K562 (cell line): Measurements from ENCODE around the gene STIM1. TPM values are rescaled to one million over a fixed set of nuclear protein-coding genes. Genes with fewer than 3 reads are reported as not detected.

Experiments
- ATF6 ChIP-seq: sonication (generic); formaldehyde crosslinking; IDR thresholded peaks from 2 replicates; pipeline ENCODE4 v1.4.0; 2020; ENCODE audit warnings: mild to moderate bottlenecking, missing genetic modification reagents
- CBX5 ChIP-seq: IDR thresholded peaks from 2 replicates; pipeline ENCODE4 v1.6.1; 2014; ENCODE audit warnings: low read depth, borderline replicate concordance
- HDAC6 ChIP-seq: IDR thresholded peaks from 2 replicates; pipeline ENCODE4 v1.6.1; 2012; ENCODE audit warnings: low read depth, mild to moderate bottlenecking, control low read depth, inconsistent platforms, low read length, moderate library complexity
- L3MBTL2 ChIP-seq: fragments of 450-650 bp; IDR thresholded peaks from 2 replicates; pipeline ENCODE4 v1.6.1; 2016; ENCODE audit warnings: mild to moderate bottlenecking, moderate library complexity
- MYBL2 ChIP-seq, 2 experiments: fragments of 450-650 bp in 1 of 2; sonication (generic) in 1 of 2; formaldehyde crosslinking in 1 of 2; IDR thresholded peaks; 2 replicates each; pipeline versions ENCODE4 v1.6.1 to v1.8.1; 2017 to 2022; ENCODE audit warnings: borderline replicate concordance in 1 of 2, inconsistent platforms in 1 of 2, low read depth in 1 of 2, mild to moderate bottlenecking in 1 of 2, missing genetic modification reagents in 1 of 2, moderate library complexity in 1 of 2
- PREB ChIP-seq: sonication (generic); formaldehyde crosslinking; IDR thresholded peaks from 2 replicates; pipeline ENCODE4 v1.8.1; 2023; ENCODE audit warnings: mild to moderate bottlenecking, missing genetic modification reagents
- PRMT5 ChIP-seq: sonication (generic); formaldehyde crosslinking; IDR thresholded peaks from 2 replicates; pipeline ENCODE4 v1.5.0; 2020; ENCODE audit warnings: missing genetic modification reagents
- SMARCA5 ChIP-seq: fragments of 450-650 bp; IDR thresholded peaks from 2 replicates; pipeline ENCODE4 v1.6.1; 2016
- THRAP3 ChIP-seq: fragments of 450-650 bp; IDR thresholded peaks from 2 replicates; pipeline ENCODE4 v1.6.1; 2016; ENCODE audit warnings: mild to moderate bottlenecking, inconsistent platforms, borderline replicate concordance
- TSC22D4 ChIP-seq: fragments of 450-650 bp; IDR thresholded peaks from 2 replicates; pipeline ENCODE4 v1.6.1; 2016; ENCODE audit warnings: missing genetic modification characterization, missing biosample characterization, control low read depth
- VEZF1 ChIP-seq: fragments of 200-800 bp; sonication (Bioruptor generic); IDR thresholded peaks from 2 replicates; pipeline ENCODE4 v1.6.1; 2017; ENCODE audit warnings: missing genetic modification characterization, missing compliant biosample characterization
- ZBTB26 ChIP-seq: fragments of 450-650 bp; formaldehyde crosslinking; IDR thresholded peaks from 2 replicates; pipeline ENCODE4 v1.4.0; 2022; ENCODE audit warnings: missing genetic modification characterization
- ZC3H8 ChIP-seq: fragments of 450-650 bp; IDR thresholded peaks from 2 replicates; pipeline ENCODE4 v1.6.1; 2017
- polyA plus RNA-seq, 8 experiments: library from polyadenylated mRNA; depleted of rRNA in 4 of 8; stranded (reverse) in 5 of 8; unstranded in 3 of 8; fragments of >200 nt; fragmentation: Nextera tagmentation in 2 of 8; fragmentation: Illumina TruSeq in 1 of 8; extraction: Ambion mirVana in 2 of 8; extraction: Trizol in 1 of 8; gene quantifications; 2 replicates each; pipeline versions ENCODE4 v1.2.1 to v1.2.3, GENCODE V29; 2011 to 2014; ENCODE audit warnings: inconsistent platforms in 1 of 8, missing spikeins in 1 of 8
- total RNA-seq, 7 experiments: library from RNA; depleted of rRNA in 6 of 7; stranded (reverse); fragments of >200 nt in 6 of 7; fragmentation: Illumina TruSeq in 2 of 7; extraction: Trizol in 2 of 7; gene quantifications; 2 replicates each; pipeline versions ENCODE4 v1.2.1 to v1.2.3, GENCODE V29; 2011 to 2021; ENCODE audit warnings: low replicate concordance in 1 of 7
- TF ChIP-seq, protein P1 (sequence below): fragments of 250-450 bp; sonication (Bioruptor Pico); IDR thresholded peaks from 2 replicates; pipeline ENCODE4 v1.5.0; 2021; ENCODE audit warnings: mild to moderate bottlenecking, moderate library complexity
- TF ChIP-seq, protein P2 (sequence below): fragments of 250-450 bp; sonication (Bioruptor Pico); IDR thresholded peaks from 2 replicates; pipeline ENCODE4 v1.8.0; 2022; ENCODE audit warnings: moderate library complexity, mild to moderate bottlenecking, inconsistent platforms

STIM1 gene
- total and polyA plus RNA-seq, 9 of the 15 experiments (the other 6 are each of a cell fraction or from before 2014, with no cell fraction given), result 7.7 to 50.5 (median 22.5) TPM

DNA sequence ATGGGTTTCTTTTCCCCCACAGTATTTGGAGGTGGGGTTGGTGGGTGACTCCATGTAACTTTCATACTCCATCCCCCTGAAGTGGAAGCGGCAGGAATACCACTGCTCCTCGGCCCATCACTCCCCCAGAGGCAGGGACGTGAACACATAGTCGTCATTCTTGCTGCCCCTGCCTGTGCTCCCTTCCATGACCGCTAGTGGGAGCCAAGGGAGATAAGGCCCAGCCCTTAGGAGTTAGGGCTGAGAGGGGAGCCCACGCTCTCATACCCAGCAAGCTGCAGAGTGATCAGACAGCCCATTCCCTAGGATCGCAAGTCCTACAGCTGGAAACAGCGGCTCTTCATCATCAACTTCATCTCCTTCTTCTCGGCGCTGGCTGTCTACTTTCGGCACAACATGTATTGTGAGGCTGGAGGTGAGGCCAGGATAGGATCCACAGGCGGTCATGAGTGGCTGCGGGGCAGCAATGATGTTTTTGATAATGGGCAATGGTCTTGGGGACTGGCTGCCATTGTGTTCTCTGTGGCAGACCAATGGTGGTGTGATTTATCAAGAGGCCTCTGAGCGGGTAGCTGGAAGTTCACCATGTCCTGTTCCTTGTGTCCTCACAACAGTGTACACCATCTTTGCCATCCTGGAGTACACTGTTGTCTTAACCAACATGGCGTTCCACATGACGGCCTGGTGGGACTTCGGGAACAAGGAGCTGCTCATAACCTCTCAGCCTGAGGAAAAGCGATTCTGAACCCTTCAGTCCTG lies 30.6 kb upstream of the STIM1 start (continued):
- TF ChIP-seq, protein P1, sequence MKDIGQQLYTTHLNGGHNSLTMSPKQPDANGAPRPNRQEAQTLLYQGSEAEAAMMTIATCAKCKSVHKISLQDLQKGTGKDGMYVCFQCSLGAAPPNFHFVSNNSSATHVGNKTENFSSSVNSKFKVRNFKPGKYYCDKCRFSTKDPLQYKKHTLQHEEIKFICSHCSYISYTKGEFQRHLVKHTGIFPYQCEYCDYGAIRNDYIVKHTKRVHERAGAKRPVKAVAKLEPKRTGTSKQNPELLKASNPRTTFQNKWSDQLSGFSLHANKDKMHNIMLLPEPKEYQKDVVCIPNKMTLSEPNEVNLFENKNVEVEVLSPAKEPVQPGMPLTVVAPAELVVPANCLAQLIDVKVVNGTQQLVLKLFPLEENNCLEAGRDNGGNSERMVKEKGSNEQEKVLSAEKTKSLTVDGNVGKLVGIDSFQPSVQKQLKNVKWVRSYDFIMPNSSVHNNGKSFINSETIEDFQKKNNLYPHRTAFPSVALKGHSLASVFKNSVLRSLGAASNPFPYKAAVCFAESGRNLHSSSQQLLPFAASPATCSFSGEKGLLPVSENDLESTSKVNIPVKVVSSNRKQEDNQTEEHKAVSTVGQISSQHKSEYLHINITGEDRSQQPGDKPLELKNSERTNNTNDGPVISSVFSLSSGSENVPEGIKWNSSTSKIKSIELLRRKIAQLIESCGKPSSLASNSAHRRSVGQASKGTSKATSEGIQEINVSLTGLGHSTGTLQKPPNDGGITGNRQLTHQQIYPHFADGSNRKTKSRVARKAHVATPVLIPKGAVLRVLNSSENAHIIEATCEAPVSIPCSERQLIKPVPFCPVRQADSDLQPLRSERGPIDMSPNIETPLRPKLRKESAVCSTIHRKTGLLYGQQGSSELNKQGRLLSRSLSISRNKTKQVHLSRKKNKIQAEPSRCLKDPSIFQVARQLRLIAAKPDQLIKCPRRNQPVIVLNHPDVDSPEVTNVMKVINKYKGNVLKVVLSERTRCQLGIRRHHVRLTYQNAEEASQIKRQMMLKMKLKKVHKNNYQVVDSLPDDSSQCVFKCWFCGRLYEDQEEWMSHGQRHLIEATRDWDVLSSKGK, result no peak
- TF ChIP-seq CBX5 (peak; percentile 79; the same call in 1 of the 2 replicates), MYBL2 (IDR thresholded peaks at IDR 0.05; ENCODE audit: low read depth) (no peak), MYBL2 (CRISPR knock-in tag; IDR thresholded peaks at IDR 0.05; ENCODE audit: borderline replicate concordance) (no peak), PRMT5 (CRISPR knock-in tag) (no peak), L3MBTL2 (peak; percentile 28; the same call in 1 of the 2 replicates), PREB (no peak), HDAC6 (no peak), ZC3H8 (no peak), VEZF1 (CRISPR knock-in tag) (peak; percentile 68), ATF6 (CRISPR knock-in tag) (no peak), TSC22D4 (no peak), ZBTB26 (CRISPR knock-in tag) (no peak), SMARCA5 (no peak), THRAP3 (no peak)
- TF ChIP-seq, protein P2, sequence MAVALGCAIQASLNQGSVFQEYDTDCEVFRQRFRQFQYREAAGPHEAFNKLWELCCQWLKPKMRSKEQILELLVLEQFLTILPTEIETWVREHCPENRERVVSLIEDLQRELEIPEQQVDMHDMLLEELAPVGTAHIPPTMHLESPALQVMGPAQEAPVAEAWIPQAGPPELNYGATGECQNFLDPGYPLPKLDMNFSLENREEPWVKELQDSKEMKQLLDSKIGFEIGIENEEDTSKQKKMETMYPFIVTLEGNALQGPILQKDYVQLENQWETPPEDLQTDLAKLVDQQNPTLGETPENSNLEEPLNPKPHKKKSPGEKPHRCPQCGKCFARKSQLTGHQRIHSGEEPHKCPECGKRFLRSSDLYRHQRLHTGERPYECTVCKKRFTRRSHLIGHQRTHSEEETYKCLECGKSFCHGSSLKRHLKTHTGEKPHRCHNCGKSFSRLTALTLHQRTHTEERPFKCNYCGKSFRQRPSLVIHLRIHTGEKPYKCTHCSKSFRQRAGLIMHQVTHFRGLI (CRISPR knock-in tag), result no peak
